Cardiac fibroblast (primary cell): ENCODE measurements around the gene PRICKLE2.

Experiments used
- DNase-seq, 2 donors: peaks; one replicate each; pipeline versions ENCODE4 v3.0.0 to v3.0.0-alpha.2; 2010; ENCODE audit warnings: low read depth in 2 of 2
- H3K4me3 ChIP-seq, 2 donors: replicated peaks in 1 of 2; 1 replicate in 1 of 2; 2 replicates in 1 of 2; pipeline ENCODE4 v1.5.1; 2011; ENCODE audit warnings: low read depth in 2 of 2, low read length in 2 of 2, mild to moderate bottlenecking in 2 of 2, moderate library complexity in 1 of 2
- TF ChIP-seq, protein P1 (sequence below): IDR thresholded peaks from one replicate; pipeline ENCODE4 v1.5.1; 2011; ENCODE audit warnings: low read depth, mild to moderate bottlenecking, low read length, inconsistent platforms

PRICKLE2 gene

GRCh38 chr3:64240396-64240795 lies 15.1 kb upstream of the PRICKLE2 start:
- TF ChIP-seq, protein P1, sequence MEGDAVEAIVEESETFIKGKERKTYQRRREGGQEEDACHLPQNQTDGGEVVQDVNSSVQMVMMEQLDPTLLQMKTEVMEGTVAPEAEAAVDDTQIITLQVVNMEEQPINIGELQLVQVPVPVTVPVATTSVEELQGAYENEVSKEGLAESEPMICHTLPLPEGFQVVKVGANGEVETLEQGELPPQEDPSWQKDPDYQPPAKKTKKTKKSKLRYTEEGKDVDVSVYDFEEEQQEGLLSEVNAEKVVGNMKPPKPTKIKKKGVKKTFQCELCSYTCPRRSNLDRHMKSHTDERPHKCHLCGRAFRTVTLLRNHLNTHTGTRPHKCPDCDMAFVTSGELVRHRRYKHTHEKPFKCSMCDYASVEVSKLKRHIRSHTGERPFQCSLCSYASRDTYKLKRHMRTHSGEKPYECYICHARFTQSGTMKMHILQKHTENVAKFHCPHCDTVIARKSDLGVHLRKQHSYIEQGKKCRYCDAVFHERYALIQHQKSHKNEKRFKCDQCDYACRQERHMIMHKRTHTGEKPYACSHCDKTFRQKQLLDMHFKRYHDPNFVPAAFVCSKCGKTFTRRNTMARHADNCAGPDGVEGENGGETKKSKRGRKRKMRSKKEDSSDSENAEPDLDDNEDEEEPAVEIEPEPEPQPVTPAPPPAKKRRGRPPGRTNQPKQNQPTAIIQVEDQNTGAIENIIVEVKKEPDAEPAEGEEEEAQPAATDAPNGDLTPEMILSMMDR = no peak
- DNase-seq = peak in 1 of 2 donors; percentile 70
- H3K4me3 ChIP-seq = no peak overlapping the region

- TF ChIP-seq, protein P1 = no peak
- H3K4me3 ChIP-seq = no peak overlapping the region
- no peak for DNase-seq
These were observed 14.6 kb upstream of the PRICKLE2 start for GRCh38 chr3:64239841-64240240.

DNA sequence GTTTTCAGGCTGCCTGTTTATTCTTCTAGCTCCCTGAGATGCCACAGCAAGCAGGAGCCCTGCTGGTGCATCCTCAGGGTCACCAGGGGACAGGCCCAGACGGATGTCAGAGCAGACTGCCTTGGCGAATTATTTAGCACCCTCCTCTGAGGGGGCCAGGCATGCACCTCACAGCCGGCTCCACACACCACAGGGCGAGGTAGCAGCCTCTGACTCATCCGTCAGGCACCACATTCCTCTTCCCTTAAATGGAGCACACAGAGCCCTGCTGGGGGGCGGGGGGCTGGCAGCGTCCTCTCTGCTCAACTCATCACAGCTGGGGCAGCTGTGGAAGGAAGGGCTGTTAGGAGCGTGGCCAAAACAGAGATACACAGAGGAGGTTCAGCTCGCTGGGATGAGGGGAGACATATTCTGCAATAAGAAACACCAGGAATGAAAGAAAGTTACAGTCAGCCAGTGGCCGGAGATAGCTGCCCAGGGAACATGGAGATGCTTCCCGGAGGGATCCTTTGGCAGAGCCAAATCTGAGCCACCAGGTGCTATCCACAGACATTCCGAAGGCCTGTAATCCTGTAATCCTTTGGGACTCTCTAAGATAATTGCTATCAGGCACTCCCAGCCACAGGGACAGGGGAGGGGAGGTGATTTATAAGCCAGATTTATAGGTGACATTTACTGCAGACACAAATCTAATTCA lies 13.9 kb upstream of the PRICKLE2 start:
- peak; percentile 96 to 97 for DNase-seq
- TF ChIP-seq, protein P1 = no peak
- H3K4me3 ChIP-seq = peak overlapping the region in 1 of 2 donors; percentile 2

DNA sequence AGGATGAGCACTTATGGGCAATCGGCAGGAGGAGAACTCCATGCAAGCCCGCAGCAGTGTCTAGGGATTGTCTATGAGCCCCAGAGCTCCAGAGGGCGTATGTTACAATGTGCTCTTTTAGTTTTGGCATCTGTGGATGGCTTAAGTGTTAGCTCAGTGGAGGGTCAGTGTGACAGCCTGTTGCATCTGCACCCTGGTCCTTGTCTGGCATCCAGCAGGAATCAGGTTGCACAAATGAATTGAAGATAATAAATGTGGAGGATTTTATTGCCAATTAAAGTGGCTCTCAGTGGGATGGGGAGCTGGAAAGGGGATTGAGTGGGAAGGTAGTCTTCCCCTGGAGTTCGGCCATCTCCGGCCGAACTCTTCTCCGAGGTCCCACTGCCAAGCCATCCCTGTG lies 11.8 kb upstream of the PRICKLE2 start:
- DNase-seq = no peak
- H3K4me3 ChIP-seq = no peak overlapping the region
- TF ChIP-seq, protein P1 = no peak

DNA sequence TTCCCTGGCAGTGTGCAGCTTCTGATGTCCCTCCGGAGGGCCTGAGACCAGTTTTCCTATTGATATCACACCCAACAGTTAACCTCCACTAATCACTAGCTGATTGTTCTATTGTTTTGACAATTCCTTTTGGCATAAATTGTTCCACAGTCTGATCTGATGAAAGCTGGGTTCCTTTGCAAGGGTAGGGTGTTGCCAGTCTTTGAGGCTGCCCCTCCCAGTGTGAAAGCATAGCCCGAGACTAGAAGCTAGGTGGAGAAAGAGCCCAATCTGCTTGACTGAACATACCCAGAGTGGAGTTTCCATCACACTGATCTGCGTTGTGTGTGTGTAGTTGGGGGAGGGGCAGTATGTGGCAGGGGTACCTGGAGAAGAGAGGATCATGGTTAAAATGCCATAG lies 10.3 kb upstream of the PRICKLE2 start:
- TF ChIP-seq, protein P1 = no peak
- DNase-seq = no peak
- H3K4me3 ChIP-seq = no peak overlapping the region

- H3K4me3 ChIP-seq = no peak overlapping the region
- TF ChIP-seq, protein P1 = no peak
- DNase-seq = no peak
These were observed 9.3 kb upstream of the PRICKLE2 start for GRCh38 chr3:64234571-64234970.

DNA sequence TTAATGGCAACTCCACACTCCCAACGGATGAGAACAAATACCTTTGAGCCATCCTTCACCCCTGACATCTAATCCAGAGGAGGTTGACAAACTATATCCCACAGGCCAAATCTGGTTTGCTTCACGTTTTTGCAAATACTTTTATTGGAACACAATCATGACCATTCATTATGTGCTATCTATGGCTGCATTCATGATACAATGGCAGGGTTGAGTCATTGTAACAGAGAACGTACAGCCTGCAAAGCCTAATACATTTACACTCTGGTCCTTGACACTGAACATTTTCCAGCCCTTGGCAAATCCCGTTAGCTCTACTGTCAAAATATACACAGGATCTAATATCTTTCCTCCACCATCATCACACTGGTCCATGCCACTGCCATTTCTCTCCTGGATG lies 7.6 kb upstream of the PRICKLE2 start:
- H3K4me3 ChIP-seq = no peak overlapping the region
- DNase-seq = peak in 1 of 2 donors; percentile 25
- TF ChIP-seq, protein P1 = no peak
